CD8-positive, alpha-beta memory T cell (primary cell): Measurements from ENCODE around the gene TFDP1. TPM values are rescaled to one million over a fixed set of nuclear protein-coding genes. Genes with fewer than 3 reads are reported as not detected.
"Not testable (repeated sequence)": the region's sequence is repeated elsewhere in the genome, so short reads cannot be mapped to it uniquely, and the experiment has no call there.

Experiments
- CTCF ChIA-PET: fragments of 350-600 bp; sonication (Branson Sonifier 250); formaldehyde crosslinking; loops from one replicate; lab custom pipeline; 2021; ENCODE audit warnings: antibody characterized with exemption; lab: Charles Lee
- POLR2A ChIA-PET: fragments of 350-600 bp; sonication (Branson Sonifier 250); formaldehyde crosslinking; loops from one replicate; lab custom pipeline; 2021; ENCODE audit warnings: antibody characterized with exemption; lab: Charles Lee
- DNase-seq, 5 donors: peaks; one replicate each; pipeline versions ENCODE4 v3.0.0 to v3.0.0-alpha.2; 2020 to 2022; ENCODE audit warnings: mixed read lengths in 1 of 5
- H3K27ac ChIP-seq: one replicate; pipeline ENCODE4 v1.7.0; 2013; ENCODE audit warnings: low read depth, mild to moderate bottlenecking, low read length, moderate library complexity
- H3K27me3 ChIP-seq: 2 replicates; pipeline ENCODE4 v1.7.0; 2013; ENCODE audit warnings: low read length, mild to moderate bottlenecking; ENCODE audit not compliant: insufficient read depth, poor library complexity, severe bottlenecking
- H3K36me3 ChIP-seq: 2 replicates; pipeline ENCODE4 v1.7.0; 2013; ENCODE audit warnings: mild to moderate bottlenecking, low read length, moderate library complexity; ENCODE audit not compliant: insufficient read depth
- H3K4me1 ChIP-seq: 2 replicates; pipeline ENCODE4 v1.7.0; 2013; ENCODE audit warnings: mild to moderate bottlenecking, low read length, moderate library complexity; ENCODE audit not compliant: insufficient read depth
- H3K4me3 ChIP-seq: 2 replicates; pipeline ENCODE4 v1.7.0; 2013; ENCODE audit warnings: mild to moderate bottlenecking, low read length
- H3K9me3 ChIP-seq: 2 replicates; pipeline ENCODE4 v1.7.0; 2013; ENCODE audit warnings: mild to moderate bottlenecking, low read length
- H3K27ac Mint-ChIP-seq, 8 donors: one replicate each; pipeline ENCODE4 v1.8.0; 2020 to 2021; ENCODE audit warnings: mixed read lengths in 8 of 8, mild to moderate bottlenecking in 6 of 8, inconsistent platforms in 3 of 8, moderate library complexity in 3 of 8
- H3K27me3 Mint-ChIP-seq, 2 donors: one replicate each; pipeline ENCODE4 v1.8.0; 2020 to 2021; ENCODE audit warnings: mixed read lengths in 2 of 2, mild to moderate bottlenecking in 1 of 2, moderate library complexity in 1 of 2
- H3K36me3 Mint-ChIP-seq, 3 donors: one replicate each; pipeline ENCODE4 v1.8.0; 2020 to 2021; ENCODE audit warnings: mixed read lengths in 3 of 3, inconsistent platforms in 1 of 3, mild to moderate bottlenecking in 1 of 3
- H3K4me1 Mint-ChIP-seq, 3 donors: one replicate each; pipeline ENCODE4 v1.8.0; 2020 to 2021; ENCODE audit warnings: mixed read lengths in 3 of 3, inconsistent platforms in 1 of 3, mild to moderate bottlenecking in 1 of 3
- H3K4me3 Mint-ChIP-seq, 7 donors: one replicate each; pipeline ENCODE4 v1.8.0; 2020 to 2021; ENCODE audit warnings: mixed read lengths in 7 of 7, mild to moderate bottlenecking in 6 of 7, moderate library complexity in 4 of 7, inconsistent platforms in 2 of 7
- H3K9me3 Mint-ChIP-seq, 5 donors: one replicate each; pipeline ENCODE4 v1.8.0; 2020 to 2022; ENCODE audit warnings: mixed read lengths in 5 of 5, mild to moderate bottlenecking in 3 of 5, moderate library complexity in 2 of 5, inconsistent platforms in 1 of 5
- polyA plus RNA-seq: library from polyadenylated mRNA; unstranded; fragments of 300-500 nt; fragmentation: Illumina TruSeq; gene quantifications from one replicate; pipeline ENCODE4 v1.2.3, GENCODE V29; 2021
- total RNA-seq, 2 experiments: library from RNA; stranded (reverse); gene quantifications; one replicate each; pipeline ENCODE4 v1.2.3, GENCODE V29; 2021

The TFDP1 gene
- total and polyA plus RNA-seq, 3 experiments from 2014 or later = 59.6 to 184 (median 176) TPM

GRCh38 chr13:113624640-113625304 is 40.2 kb downstream of the TFDP1 start:
- H3K27me3 ChIP-seq, H3K9me3 ChIP-seq, H3K4me3 ChIP-seq, H3K27ac ChIP-seq, H3K4me3 Mint-ChIP-seq, H3K27me3 Mint-ChIP-seq, POLR2A ChIA-PET, H3K9me3 Mint-ChIP-seq, H3K36me3 ChIP-seq, H3K4me1 ChIP-seq, H3K4me1 Mint-ChIP-seq, CTCF ChIA-PET: not testable (repeated sequence)
- Mint-ChIP-seq H3K27ac (peak overlapping the region in 4 of 8 donors; percentile 32 to 73 (median 46)), H3K36me3 (peaks cover 0 to 40% (median 11%) of the 10 kb centered on the region in 3 donors)
- DNase-seq = peak in 1 of 5 donors; percentile 20

- no peaks in the 10 kb centered on the region for H3K9me3 Mint-ChIP-seq
- no peaks in the 10 kb centered on the region for H3K27me3 Mint-ChIP-seq
- H3K4me3 ChIP-seq = no peak overlapping the region
- no peak overlapping the region for H3K4me3 Mint-ChIP-seq
- no peaks in the 10 kb centered on the region for H3K9me3 ChIP-seq
- H3K4me1 ChIP-seq = no peaks in the 10 kb centered on the region
- peak overlapping the region in 2 of 8 donors; percentile 6 to 70 for H3K27ac Mint-ChIP-seq
- peak in 1 of 5 donors; percentile 8 for DNase-seq
- CTCF ChIA-PET = interaction anchor here (0.6 kb wide), 1 partner anchor 682 kb away, joined by 3 read pairs; no protein-coding TSS in a partner anchor
- POLR2A ChIA-PET = no interaction called here
- no peak overlapping the region for H3K27ac ChIP-seq
- H3K36me3 ChIP-seq = no peaks in the 10 kb centered on the region
- H3K27me3 ChIP-seq = no peaks in the 10 kb centered on the region
- peaks cover 0 to 48% (median 12%) of the 10 kb centered on the region in 3 donors for H3K36me3 Mint-ChIP-seq
- H3K4me1 Mint-ChIP-seq = peaks cover 2 to 9% (median 2%) of the 10 kb centered on the region in 3 donors
These were observed 41.6 kb downstream of the TFDP1 start for GRCh38 chr13:113625965-113626721.

- H3K4me3 Mint-ChIP-seq = no peak overlapping the region
- no peaks in the 10 kb centered on the region for H3K9me3 ChIP-seq
- H3K4me3 ChIP-seq = no peak overlapping the region
- H3K27me3 ChIP-seq = no peaks in the 10 kb centered on the region
- peaks cover 0 to 9% (median 2%) of the 10 kb centered on the region in 3 donors for H3K4me1 Mint-ChIP-seq
- CTCF ChIA-PET = no interaction called here
- DNase-seq = peak in 1 of 5 donors; percentile 24
- no peak overlapping the region for H3K27ac Mint-ChIP-seq
- no peaks in the 10 kb centered on the region for H3K36me3 ChIP-seq
- H3K27ac ChIP-seq = no peak overlapping the region
- no peaks in the 10 kb centered on the region for H3K27me3 Mint-ChIP-seq
- H3K36me3 Mint-ChIP-seq = peaks cover 0 to 56% (median 17%) of the 10 kb centered on the region in 3 donors
- H3K4me1 ChIP-seq = no peaks in the 10 kb centered on the region
- POLR2A ChIA-PET = no interaction called here
- H3K9me3 Mint-ChIP-seq = no peaks in the 10 kb centered on the region
These were observed 42.6 kb downstream of the TFDP1 start for GRCh38 chr13:113627136-113627535.

GRCh38 chr13:113628291-113629270 is 44.0 kb downstream of the TFDP1 start:
- peak in 1 of 5 donors; percentile 33 for DNase-seq
- no peak overlapping the region for H3K4me3 Mint-ChIP-seq
- H3K4me1 Mint-ChIP-seq = peaks cover 0 to 9% (median 2%) of the 10 kb centered on the region in 3 donors
- peaks cover 2% of the 10 kb centered on the region for H3K4me1 ChIP-seq
- H3K9me3 ChIP-seq = no peaks in the 10 kb centered on the region
- H3K27me3 Mint-ChIP-seq = no peaks in the 10 kb centered on the region
- H3K9me3 Mint-ChIP-seq = no peaks in the 10 kb centered on the region
- H3K36me3 ChIP-seq = no peaks in the 10 kb centered on the region
- CTCF ChIA-PET = no interaction called here
- no peak overlapping the region for H3K27ac ChIP-seq
- H3K36me3 Mint-ChIP-seq = peaks cover 4 to 57% (median 19%) of the 10 kb centered on the region in 3 donors
- H3K4me3 ChIP-seq = no peak overlapping the region
- POLR2A ChIA-PET = no interaction called here
- H3K27me3 ChIP-seq = no peaks in the 10 kb centered on the region
- peak overlapping the region in 1 of 8 donors; percentile 89 for H3K27ac Mint-ChIP-seq

GRCh38 chr13:113629866-113630265 is 45.3 kb downstream of the TFDP1 start:
- no peak overlapping the region for H3K4me3 ChIP-seq
- no peaks in the 10 kb centered on the region for H3K9me3 ChIP-seq
- H3K27me3 ChIP-seq = no peaks in the 10 kb centered on the region
- no peak overlapping the region for H3K4me3 Mint-ChIP-seq
- H3K36me3 Mint-ChIP-seq = peaks cover 7 to 62% (median 26%) of the 10 kb centered on the region in 3 donors
- POLR2A ChIA-PET = no interaction called here
- H3K4me1 ChIP-seq = peaks cover 14% of the 10 kb centered on the region
- H3K27me3 Mint-ChIP-seq = no peaks in the 10 kb centered on the region
- H3K27ac Mint-ChIP-seq = no peak overlapping the region
- H3K36me3 ChIP-seq = no peaks in the 10 kb centered on the region
- no peaks in the 10 kb centered on the region for H3K9me3 Mint-ChIP-seq
- H3K4me1 Mint-ChIP-seq = peaks cover 0 to 19% (median 7%) of the 10 kb centered on the region in 3 donors
- no peak overlapping the region for H3K27ac ChIP-seq
- peak in 1 of 5 donors; percentile 10 for DNase-seq
- CTCF ChIA-PET = no interaction called here

- Mint-ChIP-seq H3K4me1 (peaks cover 0 to 19% (median 7%) of the 10 kb centered on the region in 3 donors), H3K4me3 (no peak overlapping the region), H3K36me3 (peaks cover 8 to 66% (median 27%) of the 10 kb centered on the region in 3 donors), H3K27me3 (no peaks in the 10 kb centered on the region), H3K9me3 (no peaks in the 10 kb centered on the region), H3K27ac (no peak overlapping the region)
- Histone ChIP-seq H3K27me3 (no peaks in the 10 kb centered on the region), H3K36me3 (no peaks in the 10 kb centered on the region), H3K27ac (no peak overlapping the region), H3K4me1 (peaks cover 18% of the 10 kb centered on the region), H3K4me3 (no peak overlapping the region), H3K9me3 (no peaks in the 10 kb centered on the region)
- POLR2A ChIA-PET = no interaction called here
- CTCF ChIA-PET = no interaction called here
- peak in 1 of 5 donors; percentile 25 for DNase-seq
These were observed 45.7 kb downstream of the TFDP1 start for GRCh38 chr13:113630296-113630695.

GRCh38 chr13:113630804-113631203 is 46.3 kb downstream of the TFDP1 start:
- Histone ChIP-seq H3K27ac (no peak overlapping the region), H3K9me3 (no peaks in the 10 kb centered on the region), H3K36me3 (no peaks in the 10 kb centered on the region), H3K4me1 (peaks cover 23% of the 10 kb centered on the region), H3K4me3 (no peak overlapping the region), H3K27me3 (no peaks in the 10 kb centered on the region)
- H3K27me3 Mint-ChIP-seq = no peaks in the 10 kb centered on the region
- DNase-seq = peak in 1 of 5 donors; percentile 38
- no peaks in the 10 kb centered on the region for H3K9me3 Mint-ChIP-seq
- ChIA-PET POLR2A (no interaction called here), CTCF (no interaction called here)
- H3K36me3 Mint-ChIP-seq = peaks cover 8 to 70% (median 27%) of the 10 kb centered on the region in 3 donors
- H3K27ac Mint-ChIP-seq = no peak overlapping the region
- peaks cover 0 to 19% (median 7%) of the 10 kb centered on the region in 3 donors for H3K4me1 Mint-ChIP-seq
- H3K4me3 Mint-ChIP-seq = no peak overlapping the region
